Transverse colon (tissue), 4 donors: ENCODE data around the gene MTURN. TPM values are rescaled to one million over a fixed set of nuclear protein-coding genes. Genes with fewer than 3 reads are reported as not detected.

ENCODE experiments used
- DNase-seq: peaks from one replicate; pipeline ENCODE4 v3.0.0-alpha.2; 2019
- H3K27ac ChIP-seq, 4 donors: fragments of 200-600 bp; sonication (generic); 2 replicates each; pipeline ENCODE4 v1.5.1; 2016 to 2018; ENCODE audit warnings: inconsistent platforms in 4 of 4
- H3K27me3 ChIP-seq: fragments of 200-600 bp; sonication (generic); 2 replicates; pipeline ENCODE4 v1.5.1; 2017; ENCODE audit warnings: inconsistent platforms
- H3K36me3 ChIP-seq, 4 donors: fragments of 200-600 bp; sonication (generic); 2 replicates each; pipeline ENCODE4 v1.5.1; 2017 to 2019; ENCODE audit warnings: inconsistent platforms in 4 of 4
- H3K4me1 ChIP-seq, 4 donors: fragments of 200-600 bp; sonication (generic); 2 replicates each; pipeline ENCODE4 v1.5.1; 2017 to 2020; ENCODE audit warnings: inconsistent platforms in 4 of 4
- H3K4me3 ChIP-seq, 4 donors: fragments of 200-600 bp; sonication (generic); 1 replicate in 1 of 4; 2 replicates in 3 of 4; pipeline versions ENCODE4 v1.5.1 to v1.6.1; 2017 to 2019; ENCODE audit warnings: inconsistent platforms in 4 of 4
- H3K9me3 ChIP-seq, 2 donors: fragments of 200-600 bp; sonication (generic); 2 replicates each; pipeline ENCODE4 v1.5.1; 2017 to 2019; ENCODE audit warnings: inconsistent platforms in 2 of 2
- CTCF ChIP-seq, 5 experiments: fragments of 200-600 bp in 3 of 5; fragments of 450-650 bp in 2 of 5; sonication (generic) in 3 of 5; IDR thresholded peaks; 1 replicate in 2 of 5; 2 replicates in 3 of 5; pipeline ENCODE4 v1.5.1; 2016 to 2017; ENCODE audit warnings: antibody characterized with exemption in 5 of 5, inconsistent platforms in 3 of 5, mild to moderate bottlenecking in 2 of 5, moderate library complexity in 1 of 5
- EP300 ChIP-seq: sonication (generic); formaldehyde crosslinking; IDR thresholded peaks from one replicate; pipeline ENCODE4 v1.6.1; 2017; ENCODE audit warnings: antibody characterized with exemption, low read depth
- POLR2A ChIP-seq: fragments of 450-650 bp; IDR thresholded peaks from one replicate; pipeline ENCODE4 v1.6.1; 2016; ENCODE audit warnings: antibody characterized with exemption, mild to moderate bottlenecking, moderate library complexity
- POLR2AphosphoS5 ChIP-seq, 3 donors: sonication (generic); formaldehyde crosslinking; IDR thresholded peaks; one replicate each; pipeline ENCODE4 v1.6.1; 2016; ENCODE audit warnings: antibody characterized with exemption in 3 of 3
- WGBS, 2 donors: methylation state at CpG; one replicate each; pipeline ENCODE4 v1.1.5; 2018; ENCODE audit warnings: low coverage in 1 of 2; 5-methylcytosine and 5-hydroxymethylcytosine counted together
- in situ Hi-C, 4 donors: fragments of 200-750 bp; cut with MboI; loops; one replicate each; pipeline versions ENCODE4 v1.15.0 to v1.15.1; 2017; ENCODE audit warnings: low sequenced_read_pairs in 3 of 4, low pct_ligation_motif_present in 1 of 4, low pct_unique_long_range_greater_than_20kb in 1 of 4
- intact Hi-C: fragments of 100-400 bp; cut with DNase I; formaldehyde crosslinking; loops from one replicate; pipeline ENCODE4 v1.15.1; 2023; ENCODE audit warnings: low total_unique reads
- total RNA-seq, 4 donors: library from RNA; depleted of rRNA; stranded (reverse); fragments of >200 nt; gene quantifications; one replicate each; pipeline ENCODE4 v1.1.0, GENCODE V29; 2016

MTURN gene
- total RNA-seq, 4 donors from 2014 or later: 7.9 to 28.3 (median 15.0) TPM

GRCh38 chr7:30178748-30179436 is 44.1 kb downstream of the MTURN start:
- intact Hi-C loops (no loop called here), in situ Hi-C loops (no loop called here)
- H3K4me3 ChIP-seq: no peak overlapping the region
- no peaks in the 10 kb centered on the region for H3K9me3 ChIP-seq
- H3K4me1 ChIP-seq: peaks cover 0 to 20% (median 9%) of the 10 kb centered on the region in 4 donors
- TF ChIP-seq POLR2A (no peak), POLR2AphosphoS5 (IDR thresholded peaks at IDR 0.05) (no peak), EP300 (no peak), CTCF (IDR thresholded peaks at IDR 0.05) (no peak)
- peak overlapping the region in 2 of 4 donors; percentile 1 to 16 for H3K27ac ChIP-seq
- H3K27me3 ChIP-seq: no peaks in the 10 kb centered on the region
- WGBS, 2 donors: 47% methylated on average over 3 of the region's 3 CpGs; no CpG with 5 or more reads in 1 of the 2 donors
- no peaks in the 10 kb centered on the region for H3K36me3 ChIP-seq
- DNase-seq: no peak

GRCh38 chr7:30180718-30181117 is 45.9 kb downstream of the MTURN start:
- no peaks in the 10 kb centered on the region for H3K27me3 ChIP-seq
- TF ChIP-seq POLR2AphosphoS5 (IDR thresholded peaks at IDR 0.05): no peak
- no peak for TF ChIP-seq EP300
- TF ChIP-seq CTCF (IDR thresholded peaks at IDR 0.05): no peak
- TF ChIP-seq POLR2A: no peak
- peak overlapping the region in 3 of 4 donors; percentile 7 to 15 (median 7) for H3K27ac ChIP-seq
- no peaks in the 10 kb centered on the region for H3K9me3 ChIP-seq
- H3K4me3 ChIP-seq: no peak overlapping the region
- WGBS, 2 donors: 75 to 88% methylated on average over 2 of the region's 2 CpGs
- H3K36me3 ChIP-seq: no peaks in the 10 kb centered on the region
- intact Hi-C loops (no loop called here), in situ Hi-C loops (no loop called here)
- H3K4me1 ChIP-seq: peaks cover 0 to 13% (median 9%) of the 10 kb centered on the region in 4 donors
- no peak for DNase-seq

- Histone ChIP-seq H3K4me1 (peaks cover 0 to 13% (median 9%) of the 10 kb centered on the region in 4 donors), H3K9me3 (no peaks in the 10 kb centered on the region), H3K36me3 (no peaks in the 10 kb centered on the region), H3K27ac (peak overlapping the region; percentile 7 to 40 (median 11)), H3K27me3 (no peaks in the 10 kb centered on the region), H3K4me3 (no peak overlapping the region)
- intact Hi-C loops (no loop called here), in situ Hi-C loops (no loop called here)
- no peak for DNase-seq
- TF ChIP-seq POLR2AphosphoS5 (IDR thresholded peaks at IDR 0.05) (peak in 1 of 3 donors; percentile 20), POLR2A (no peak), CTCF (IDR thresholded peaks at IDR 0.05) (no peak), EP300 (no peak)
- 89 to 96% methylated on average over 4 to 6 of the region's 6 CpGs for WGBS, 2 donors
Observed at GRCh38 chr7:30181211-30181610, 46.4 kb downstream of the MTURN start.

- Histone ChIP-seq H3K4me3 (no peak overlapping the region), H3K27ac (peak overlapping the region; percentile 7 to 40 (median 11))
Observed at GRCh38 chr7:30181736-30182522, 47.1 kb downstream of the MTURN start.

More at GRCh38 chr7:30181736-30182522, 47.1 kb downstream of the MTURN start:
- Histone ChIP-seq H3K27me3 (no peaks in the 10 kb centered on the region), H3K36me3 (no peaks in the 10 kb centered on the region), H3K4me1 (peaks cover 0 to 13% (median 9%) of the 10 kb centered on the region in 4 donors), H3K9me3 (no peaks in the 10 kb centered on the region)
- WGBS, 2 donors: 80 to 92% methylated on average over 6 to 7 of the region's 7 CpGs
- no peak for DNase-seq
- in situ Hi-C loops: no loop called here
- intact Hi-C loops: no loop called here
- TF ChIP-seq CTCF (IDR thresholded peaks at IDR 0.05): no peak
- TF ChIP-seq POLR2A: no peak
- TF ChIP-seq EP300: no peak
- TF ChIP-seq POLR2AphosphoS5 (IDR thresholded peaks at IDR 0.05): no peak
